H1 (cell line): Measurements from ENCODE around the gene CRHR2. TPM values are rescaled to one million over a fixed set of nuclear protein-coding genes. Genes with fewer than 3 reads are reported as not detected.

Experiments
- CHD7 ChIP-seq: fragments of 300-600 bp; sonication (generic); IDR thresholded peaks from 2 replicates; pipeline ENCODE4 v1.7.1; 2012; ENCODE audit warnings: low read length, moderate library complexity, mild to moderate bottlenecking, inconsistent platforms; ENCODE audit not compliant: insufficient replicate concordance
- HDAC2 ChIP-seq, 2 experiments: fragments of 300-600 bp in 1 of 2; sonication (generic) in 1 of 2; IDR thresholded peaks; 2 replicates each; pipeline ENCODE4 v1.6.1; 2011 to 2012; ENCODE audit warnings: low read depth in 2 of 2, low read length in 2 of 2, mild to moderate bottlenecking in 2 of 2, moderate library complexity in 2 of 2, borderline replicate concordance in 1 of 2, inconsistent platforms in 1 of 2
- JUN ChIP-seq: IDR thresholded peaks from 2 replicates; pipeline ENCODE4 v1.6.1; 2011; ENCODE audit warnings: low read depth, mild to moderate bottlenecking, improper control_type of control experiment, low read length
- JUND ChIP-seq: IDR thresholded peaks from 2 replicates; pipeline ENCODE4 v1.6.1; 2011; ENCODE audit warnings: mild to moderate bottlenecking, improper control_type of control experiment, low read length
- RBBP5 ChIP-seq: IDR thresholded peaks from 2 replicates; pipeline ENCODE4 v1.7.1; 2012; ENCODE audit warnings: low read depth, mild to moderate bottlenecking, inconsistent platforms, low read length, moderate library complexity, borderline replicate concordance
- RFX5 ChIP-seq: IDR thresholded peaks from 2 replicates; pipeline ENCODE4 v1.6.1; 2011; ENCODE audit warnings: low read depth, low read length, improper control_type of control experiment, borderline replicate concordance
- polyA plus RNA-seq, 7 experiments: library from polyadenylated mRNA; depleted of rRNA in 3 of 7; stranded (reverse) in 5 of 7; unstranded in 2 of 7; fragments of >200 nt in 5 of 7; fragments of 200-250 nt in 2 of 7; gene quantifications; 1 replicate in 5 of 7; 2 replicates in 1 of 7; 4 replicates in 1 of 7; pipeline versions ENCODE4 v1.2.1 to v1.2.3, GENCODE V29; 2011 to 2013; ENCODE audit warnings: missing spikeins in 2 of 7, mixed read lengths in 2 of 7
- total RNA-seq: library from RNA; stranded (reverse); fragmentation: NEBNext Ultra II Directional; extraction: Animal tissue kit (Norgen Biotek cat#: 25700); gene quantifications from 2 replicates; pipeline ENCODE4 v1.2.1, GENCODE V29; 2021
- TF ChIP-seq, protein P1 (sequence below): IDR thresholded peaks from 2 replicates; pipeline ENCODE4 v1.6.1; 2011; ENCODE audit warnings: low read depth, mild to moderate bottlenecking, low read length; ENCODE audit not compliant: insufficient read depth
- TF ChIP-seq, protein P2 (sequence below): IDR thresholded peaks from 2 replicates; pipeline ENCODE4 v1.6.1; 2012; ENCODE audit warnings: low read length, inconsistent platforms

The CRHR2 gene
- total and polyA plus RNA-seq, 2 of the 8 experiments (the other 6 are each of a cell fraction or from before 2014, with no cell fraction given): 0.37 to 1.3 TPM

DNA sequence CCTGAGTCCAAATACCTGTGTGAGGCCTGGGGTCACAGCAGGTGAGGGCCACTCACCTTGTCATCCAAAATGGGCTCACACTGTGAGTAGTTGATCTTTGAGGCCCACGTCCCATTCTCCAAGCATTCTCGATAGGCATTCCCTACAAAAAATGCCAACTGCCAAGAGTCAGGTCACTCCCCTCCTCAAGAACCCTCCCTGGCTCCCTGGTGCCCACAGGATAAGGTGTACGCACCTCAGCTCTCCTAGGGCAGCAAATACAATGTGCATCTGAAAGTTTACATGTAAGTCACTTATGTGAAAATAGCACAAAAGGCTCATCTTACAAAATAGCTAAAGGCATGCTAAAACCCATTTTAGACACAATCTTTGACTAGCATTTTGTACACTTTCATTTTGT lies 15.1 kb downstream of the CRHR2 start (continued):
- TF ChIP-seq, protein P1, sequence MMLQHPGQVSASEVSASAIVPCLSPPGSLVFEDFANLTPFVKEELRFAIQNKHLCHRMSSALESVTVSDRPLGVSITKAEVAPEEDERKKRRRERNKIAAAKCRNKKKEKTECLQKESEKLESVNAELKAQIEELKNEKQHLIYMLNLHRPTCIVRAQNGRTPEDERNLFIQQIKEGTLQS: no peak
- TF ChIP-seq JUND (no peak), HDAC2 (IDR thresholded peaks at IDR 0.05; ENCODE audit: borderline replicate concordance in 1 of 2, low read depth in 2 of 2, low read length in 2 of 2) (peak in 1 of 2 experiments; percentile 52; a peak in 1 of 4 replicates), CHD7 (no peak), RFX5 (no peak), RBBP5 (no peak), JUN (no peak)
- TF ChIP-seq, protein P2, sequence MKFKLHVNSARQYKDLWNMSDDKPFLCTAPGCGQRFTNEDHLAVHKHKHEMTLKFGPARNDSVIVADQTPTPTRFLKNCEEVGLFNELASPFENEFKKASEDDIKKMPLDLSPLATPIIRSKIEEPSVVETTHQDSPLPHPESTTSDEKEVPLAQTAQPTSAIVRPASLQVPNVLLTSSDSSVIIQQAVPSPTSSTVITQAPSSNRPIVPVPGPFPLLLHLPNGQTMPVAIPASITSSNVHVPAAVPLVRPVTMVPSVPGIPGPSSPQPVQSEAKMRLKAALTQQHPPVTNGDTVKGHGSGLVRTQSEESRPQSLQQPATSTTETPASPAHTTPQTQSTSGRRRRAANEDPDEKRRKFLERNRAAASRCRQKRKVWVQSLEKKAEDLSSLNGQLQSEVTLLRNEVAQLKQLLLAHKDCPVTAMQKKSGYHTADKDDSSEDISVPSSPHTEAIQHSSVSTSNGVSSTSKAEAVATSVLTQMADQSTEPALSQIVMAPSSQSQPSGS: no peak
